HEK293 (cell line): ENCODE measurements around the gene GPATCH4.

Experiments used
- HIC1 ChIP-seq: fragments of 450-650 bp; formaldehyde crosslinking; IDR thresholded peaks from 2 replicates; pipeline ENCODE4 v1.5.1; 2016; ENCODE audit warnings: missing biosample characterization, missing genetic modification characterization
- KLF9 ChIP-seq: fragments of 450-650 bp; formaldehyde crosslinking; IDR thresholded peaks from 2 replicates; pipeline ENCODE4 v1.5.1; 2016; ENCODE audit warnings: missing biosample characterization, missing genetic modification characterization, low read depth
- REST ChIP-seq: fragments of 450-650 bp; formaldehyde crosslinking; IDR thresholded peaks from 2 replicates; pipeline ENCODE4 v1.5.1; 2016; ENCODE audit warnings: missing biosample characterization, missing genetic modification characterization
- ZFHX2 ChIP-seq: fragments of 450-650 bp; formaldehyde crosslinking; conservative IDR thresholded peaks from 2 replicates; pipeline ENCODE4 v1.5.1; 2016; ENCODE audit warnings: missing biosample characterization, missing genetic modification characterization
- ZNF184 ChIP-seq: fragments of 450-650 bp; IDR thresholded peaks from 2 replicates; pipeline ENCODE4 v1.5.1; 2018; ENCODE audit warnings: missing biosample characterization, mild to moderate bottlenecking, missing genetic modification characterization
- ZNF221 ChIP-seq: fragments of 450-650 bp; formaldehyde crosslinking; IDR thresholded peaks from 2 replicates; pipeline ENCODE4 v1.5.1; 2017; ENCODE audit warnings: missing biosample characterization, missing genetic modification characterization, borderline replicate concordance
- ZNF274 ChIP-seq, 2 experiments: fragments of 200-500 bp in 1 of 2; fragments of 450-650 bp in 1 of 2; sonication (Bioruptor generic) in 1 of 2; formaldehyde crosslinking in 1 of 2; IDR thresholded peaks; 2 replicates each; pipeline versions ENCODE4 v1.5.1 to v1.6.1; 2014 to 2016; ENCODE audit warnings: borderline replicate concordance in 1 of 2, inconsistent platforms in 1 of 2, low read length in 1 of 2, missing biosample characterization in 1 of 2, missing genetic modification characterization in 1 of 2
- TF ChIP-seq, protein P1 (sequence below): fragments of 450-650 bp; formaldehyde crosslinking; IDR thresholded peaks from 2 replicates; pipeline ENCODE4 v1.5.1; 2016; ENCODE audit warnings: missing biosample characterization, missing genetic modification characterization
- TF ChIP-seq, protein P2 (sequence below): fragments of 450-650 bp; formaldehyde crosslinking; IDR thresholded peaks from 2 replicates; pipeline ENCODE4 v1.5.1; 2016; ENCODE audit warnings: missing biosample characterization, missing genetic modification characterization, borderline replicate concordance

- TF ChIP-seq REST (tag by site-specific recombination) (no peak), ZNF274 (IDR thresholded peaks at IDR 0.05; ENCODE audit: low read length) (no peak), ZNF274 (tag by site-specific recombination; IDR thresholded peaks at IDR 0.05; ENCODE audit: borderline replicate concordance) (no peak), ZFHX2 (no peak), ZNF184 (tag by site-specific recombination) (no peak), KLF9 (tag by site-specific recombination) (no peak), HIC1 (no peak), ZNF221 (tag by site-specific recombination) (no peak)
- TF ChIP-seq, protein P1, sequence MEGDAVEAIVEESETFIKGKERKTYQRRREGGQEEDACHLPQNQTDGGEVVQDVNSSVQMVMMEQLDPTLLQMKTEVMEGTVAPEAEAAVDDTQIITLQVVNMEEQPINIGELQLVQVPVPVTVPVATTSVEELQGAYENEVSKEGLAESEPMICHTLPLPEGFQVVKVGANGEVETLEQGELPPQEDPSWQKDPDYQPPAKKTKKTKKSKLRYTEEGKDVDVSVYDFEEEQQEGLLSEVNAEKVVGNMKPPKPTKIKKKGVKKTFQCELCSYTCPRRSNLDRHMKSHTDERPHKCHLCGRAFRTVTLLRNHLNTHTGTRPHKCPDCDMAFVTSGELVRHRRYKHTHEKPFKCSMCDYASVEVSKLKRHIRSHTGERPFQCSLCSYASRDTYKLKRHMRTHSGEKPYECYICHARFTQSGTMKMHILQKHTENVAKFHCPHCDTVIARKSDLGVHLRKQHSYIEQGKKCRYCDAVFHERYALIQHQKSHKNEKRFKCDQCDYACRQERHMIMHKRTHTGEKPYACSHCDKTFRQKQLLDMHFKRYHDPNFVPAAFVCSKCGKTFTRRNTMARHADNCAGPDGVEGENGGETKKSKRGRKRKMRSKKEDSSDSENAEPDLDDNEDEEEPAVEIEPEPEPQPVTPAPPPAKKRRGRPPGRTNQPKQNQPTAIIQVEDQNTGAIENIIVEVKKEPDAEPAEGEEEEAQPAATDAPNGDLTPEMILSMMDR (tag by site-specific recombination): no peak
- TF ChIP-seq, protein P2, sequence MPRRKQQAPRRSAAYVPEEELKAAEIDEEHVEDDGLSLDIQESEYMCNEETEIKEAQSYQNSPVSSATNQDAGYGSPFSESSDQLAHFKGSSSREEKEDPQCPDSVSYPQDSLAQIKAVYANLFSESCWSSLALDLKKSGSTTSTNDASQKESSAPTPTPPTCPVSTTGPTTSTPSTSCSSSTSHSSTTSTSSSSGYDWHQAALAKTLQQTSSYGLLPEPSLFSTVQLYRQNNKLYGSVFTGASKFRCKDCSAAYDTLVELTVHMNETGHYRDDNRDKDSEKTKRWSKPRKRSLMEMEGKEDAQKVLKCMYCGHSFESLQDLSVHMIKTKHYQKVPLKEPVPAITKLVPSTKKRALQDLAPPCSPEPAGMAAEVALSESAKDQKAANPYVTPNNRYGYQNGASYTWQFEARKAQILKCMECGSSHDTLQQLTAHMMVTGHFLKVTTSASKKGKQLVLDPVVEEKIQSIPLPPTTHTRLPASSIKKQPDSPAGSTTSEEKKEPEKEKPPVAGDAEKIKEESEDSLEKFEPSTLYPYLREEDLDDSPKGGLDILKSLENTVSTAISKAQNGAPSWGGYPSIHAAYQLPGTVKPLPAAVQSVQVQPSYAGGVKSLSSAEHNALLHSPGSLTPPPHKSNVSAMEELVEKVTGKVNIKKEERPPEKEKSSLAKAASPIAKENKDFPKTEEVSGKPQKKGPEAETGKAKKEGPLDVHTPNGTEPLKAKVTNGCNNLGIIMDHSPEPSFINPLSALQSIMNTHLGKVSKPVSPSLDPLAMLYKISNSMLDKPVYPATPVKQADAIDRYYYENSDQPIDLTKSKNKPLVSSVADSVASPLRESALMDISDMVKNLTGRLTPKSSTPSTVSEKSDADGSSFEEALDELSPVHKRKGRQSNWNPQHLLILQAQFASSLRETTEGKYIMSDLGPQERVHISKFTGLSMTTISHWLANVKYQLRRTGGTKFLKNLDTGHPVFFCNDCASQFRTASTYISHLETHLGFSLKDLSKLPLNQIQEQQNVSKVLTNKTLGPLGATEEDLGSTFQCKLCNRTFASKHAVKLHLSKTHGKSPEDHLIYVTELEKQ: no peak
Measured at GRCh38 chr1:156629823-156630449, 28.7 kb upstream of the GPATCH4 start.
